A172 (cell line): ENCODE measurements around the gene SOX13. TPM values are rescaled to one million over a fixed set of nuclear protein-coding genes. Genes with fewer than 3 reads are reported as not detected.

Experiments used
- DNase-seq: peaks from one replicate; pipeline ENCODE4 v3.0.0-alpha.2; 2015; ENCODE audit warnings: low spot score
- total RNA-seq: library from RNA; depleted of rRNA; stranded (reverse); fragments of >200 nt; shearing (Covaris generic); gene quantifications from 2 replicates; pipeline ENCODE4 v1.2.3, GENCODE V29; 2014

The SOX13 gene
- total RNA-seq, 1 experiment from 2014 or later, result 11.2 TPM

- DNase-seq, result peak; percentile 39
Measured at GRCh38 chr1:204151552-204152309, 78.8 kb downstream of the SOX13 start, which contains the start of gene ETNK2. Gene ETNK2, minus strand, starts transcription at chr1:204152044. Its CDS starts 192 bp downstream, at chr1:204151852.

GRCh38 chr1:204152310-204153044 is 79.6 kb downstream of the SOX13 start:
- peak; percentile 20 for DNase-seq

GRCh38 chr1:204153667-204154066 is 80.8 kb downstream of the SOX13 start:
- DNase-seq, result no peak

GRCh38 chr1:204154568-204155255 is 81.8 kb downstream of the SOX13 start:
- no peak for DNase-seq

GRCh38 chr1:204155881-204156280 is 83.0 kb downstream of the SOX13 start:
- DNase-seq, result no peak

GRCh38 chr1:204157962-204158361 is 85.0 kb downstream of the SOX13 start:
- no peak for DNase-seq

GRCh38 chr1:204161609-204162493 is 88.9 kb downstream of the SOX13 start:
- no peak for DNase-seq

DNA sequence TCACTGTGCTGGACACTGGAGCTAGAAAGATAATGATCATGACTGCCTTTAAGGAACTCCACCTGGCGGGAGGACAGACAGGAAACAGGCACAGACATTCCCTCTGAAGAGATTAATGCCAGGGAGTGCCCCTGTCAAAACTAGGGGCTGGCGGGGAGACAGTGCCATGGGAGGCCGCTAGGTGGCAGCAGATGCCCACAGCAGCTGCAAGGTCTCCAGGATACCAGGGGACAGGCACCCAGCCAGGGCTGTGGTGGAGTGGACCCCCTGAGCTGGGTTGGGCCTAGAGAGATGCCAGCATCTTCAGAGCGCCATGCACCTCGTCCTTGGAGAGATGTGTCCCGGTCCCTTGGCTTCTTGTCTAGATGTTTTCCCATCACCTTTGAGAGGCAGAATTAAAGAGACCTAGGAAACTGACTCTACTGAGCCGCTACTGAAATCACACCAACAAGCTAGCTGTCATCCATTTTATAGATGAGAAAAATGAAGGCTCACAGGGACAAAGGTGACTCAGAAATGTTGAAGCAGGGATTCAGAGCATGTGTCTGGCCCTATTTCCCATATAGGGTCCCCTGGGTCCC is 89.7 kb downstream of the SOX13 start:
- DNase-seq, result peak; percentile 85

DNA sequence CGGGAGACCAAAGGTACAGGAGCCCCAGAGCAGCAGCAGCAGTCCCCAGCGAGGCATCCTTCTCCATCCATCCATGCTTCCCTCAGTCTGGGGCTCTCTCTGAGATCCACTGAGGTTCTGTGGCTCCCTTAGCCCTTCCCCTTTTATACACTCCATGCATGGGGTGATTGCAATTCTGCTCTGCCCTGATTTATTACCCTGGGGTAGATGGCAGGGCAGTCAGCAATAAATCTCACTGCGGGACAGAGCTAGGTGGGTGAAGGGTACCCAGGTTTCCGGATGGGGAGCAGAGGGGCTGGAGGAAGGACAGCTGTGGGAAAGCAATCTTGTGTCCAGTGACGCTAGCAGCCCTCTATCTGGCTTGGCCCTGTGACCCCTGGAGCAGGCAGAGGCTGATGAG is 93.3 kb downstream of the SOX13 start, which contains the start of gene REN:
REN (minus strand) TSS at position 119 of the 400 bp plus-strand sequence; CDS start at position 75, 44 bp downstream.
- no peak for DNase-seq

- DNase-seq, result no peak
Measured at GRCh38 chr1:204167730-204168129, 94.8 kb downstream of the SOX13 start.

DNA sequence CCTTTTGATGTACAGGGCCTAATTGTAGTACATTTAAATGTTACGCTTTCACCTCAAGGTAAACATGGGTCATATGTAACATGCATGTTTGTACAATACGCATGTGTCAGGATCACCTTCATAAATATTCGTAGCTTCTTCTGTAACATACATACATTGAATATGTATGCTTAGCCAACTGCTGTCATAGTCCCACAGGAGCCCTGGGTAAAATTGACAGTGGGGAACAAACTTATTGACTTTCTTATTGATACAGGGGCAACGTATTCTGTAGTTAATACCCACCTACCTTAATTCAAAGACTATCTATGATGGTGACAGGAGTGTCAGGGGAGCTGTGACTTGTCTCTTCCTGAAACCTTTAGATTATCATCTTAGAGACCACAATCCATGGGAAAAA is 96.9 kb downstream of the SOX13 start:
- no peak for DNase-seq

- no peak for DNase-seq
Measured at GRCh38 chr1:204170494-204171155, 97.7 kb downstream of the SOX13 start.

GRCh38 chr1:204171751-204172178 is 98.8 kb downstream of the SOX13 start:
- peak; percentile 89 for DNase-seq

DNA sequence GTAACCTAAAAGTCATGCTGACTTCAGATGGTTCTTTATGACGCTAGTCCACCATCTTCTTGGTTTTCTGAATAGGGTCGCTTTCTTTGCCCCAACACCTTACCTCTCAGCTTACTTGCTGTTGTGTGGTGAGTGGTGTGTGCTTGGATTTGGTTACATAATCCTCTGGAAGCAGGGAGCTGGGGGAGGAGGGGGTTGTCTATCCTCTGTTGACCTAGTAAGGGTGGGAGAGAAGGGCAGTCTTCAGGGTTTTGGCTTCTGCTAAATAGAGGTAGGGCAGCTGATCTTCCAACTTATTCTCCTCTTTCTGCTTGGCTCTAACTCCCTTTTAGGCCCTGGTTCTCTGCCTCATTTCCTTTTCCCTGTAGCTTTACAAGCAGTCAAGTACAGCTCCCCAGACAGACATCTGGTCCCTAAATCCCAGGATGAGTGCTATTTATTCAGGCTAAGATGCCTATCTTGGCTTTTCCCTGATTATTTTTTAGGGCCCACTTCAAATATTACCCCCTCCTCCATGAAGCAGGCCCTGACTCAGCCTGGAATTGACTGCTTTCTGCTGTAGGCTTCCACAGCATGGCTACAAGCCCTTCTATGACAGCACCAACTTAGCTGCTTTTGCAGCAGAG is 99.6 kb downstream of the SOX13 start:
- DNase-seq, result no peak

DNA sequence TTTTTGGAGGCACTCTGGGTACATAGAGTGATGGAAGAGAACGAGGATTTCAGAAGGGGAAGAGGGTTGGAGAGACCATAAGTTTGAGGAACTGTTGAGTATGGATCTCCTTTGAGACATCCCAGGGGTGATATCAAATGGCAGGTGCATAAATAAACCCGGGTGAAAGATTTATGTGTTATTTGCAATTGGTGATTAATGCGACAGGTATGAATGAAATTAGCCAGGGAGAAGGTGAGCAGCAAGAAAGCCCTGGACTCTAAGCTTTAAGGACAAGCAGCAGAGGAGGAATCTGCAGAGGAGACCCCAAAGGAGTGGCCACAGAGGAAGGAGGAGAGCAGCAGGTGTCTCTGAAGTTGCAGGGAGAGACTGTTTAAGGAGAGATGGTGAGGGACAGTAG is 102.0 kb downstream of the SOX13 start:
- DNase-seq, result no peak

DNA sequence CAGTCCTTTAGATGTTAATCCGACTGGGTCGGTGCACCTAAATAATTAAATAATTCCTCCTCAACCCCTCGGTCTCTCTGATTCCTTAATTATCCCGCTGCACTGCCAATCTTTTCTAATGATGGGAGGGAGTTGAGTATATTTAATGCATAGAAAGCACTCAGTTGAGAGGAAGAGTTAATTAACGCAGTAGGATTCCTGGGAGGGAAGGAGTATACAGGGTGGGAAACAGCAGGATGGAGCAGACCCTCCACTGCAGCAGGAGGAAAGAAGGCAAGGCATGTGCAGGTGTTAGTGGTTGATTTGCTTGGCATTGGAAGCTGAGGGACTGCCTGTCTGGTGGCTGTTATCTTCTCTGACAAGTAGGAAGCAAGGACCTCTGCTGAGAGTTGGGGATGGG is 103.1 kb downstream of the SOX13 start:
- no peak for DNase-seq

DNA sequence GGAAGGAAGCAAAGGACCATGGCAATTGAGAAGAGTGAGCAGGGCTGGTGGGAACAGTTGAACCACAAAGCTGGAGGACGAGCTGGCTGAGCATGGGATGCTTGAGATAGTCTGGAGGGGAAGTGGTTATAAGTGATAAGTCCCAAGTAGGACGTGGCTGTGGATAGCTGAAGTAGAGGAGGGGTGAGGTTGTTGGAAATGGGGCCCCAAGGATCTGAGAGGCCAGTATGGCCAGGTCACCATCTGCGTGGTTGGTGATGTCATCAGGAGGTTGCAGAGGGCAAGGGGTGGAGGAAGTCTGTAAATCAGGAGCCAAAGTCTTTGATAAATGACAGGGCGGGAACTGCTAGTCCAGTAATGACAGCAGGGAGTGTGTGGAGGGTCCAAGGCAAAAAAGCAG is 104.2 kb downstream of the SOX13 start:
- peak; percentile 34 for DNase-seq
